Glutamatergic neuron (in vitro differentiated cells): ENCODE results near the gene HES2. TPM values are rescaled to one million over a fixed set of nuclear protein-coding genes. Genes with fewer than 3 reads are reported as not detected.
"Not testable (repeated sequence)": the region's sequence is repeated elsewhere in the genome, so short reads cannot be mapped to it uniquely, and the experiment has no call there.

ENCODE experiments used
- DNase-seq: peaks from one replicate; pipeline ENCODE4 v3.0.0; 2022
- H3K27ac Mint-ChIP-seq: one replicate; pipeline ENCODE4 v1.8.0; 2020; ENCODE audit warnings: mild to moderate bottlenecking, mixed read lengths, inconsistent platforms; ENCODE audit not compliant: unreplicated experiment
- H3K27me3 Mint-ChIP-seq: one replicate; pipeline ENCODE4 v1.8.0; 2020; ENCODE audit warnings: mild to moderate bottlenecking, moderate library complexity, mixed read lengths, inconsistent platforms; ENCODE audit not compliant: unreplicated experiment
- H3K36me3 Mint-ChIP-seq: one replicate; pipeline ENCODE4 v1.8.0; 2020; ENCODE audit warnings: mild to moderate bottlenecking, mixed read lengths, inconsistent platforms; ENCODE audit not compliant: unreplicated experiment
- H3K4me1 Mint-ChIP-seq: one replicate; pipeline ENCODE4 v1.8.0; 2020; ENCODE audit warnings: mild to moderate bottlenecking, low read depth, mixed read lengths, inconsistent platforms; ENCODE audit not compliant: unreplicated experiment
- H3K4me3 Mint-ChIP-seq: one replicate; pipeline ENCODE4 v1.8.0; 2020; ENCODE audit warnings: mild to moderate bottlenecking, mixed read lengths, inconsistent platforms; ENCODE audit not compliant: unreplicated experiment
- H3K9me3 Mint-ChIP-seq: one replicate; pipeline ENCODE4 v1.8.0; 2020; ENCODE audit warnings: mild to moderate bottlenecking, moderate library complexity, mixed read lengths, inconsistent platforms; ENCODE audit not compliant: unreplicated experiment
- total RNA-seq: library from RNA; stranded (reverse); fragmentation: NEBNext Ultra II Directional; extraction: Animal tissue kit (Norgen Biotek cat#: 25700); gene quantifications from one replicate; pipeline ENCODE4 v1.2.1, GENCODE V29; 2021; ENCODE audit not compliant: unreplicated experiment
- TF ChIP-seq, protein P1 (sequence below): fragments of 200-600 bp; sonication (generic); IDR thresholded peaks from one replicate; pipeline ENCODE4 v1.5.0; 2021; ENCODE audit not compliant: partially characterized antibody, unreplicated experiment

The HES2 gene
- total RNA-seq, 1 donor from 2014 or later, result 54.6 TPM

DNA sequence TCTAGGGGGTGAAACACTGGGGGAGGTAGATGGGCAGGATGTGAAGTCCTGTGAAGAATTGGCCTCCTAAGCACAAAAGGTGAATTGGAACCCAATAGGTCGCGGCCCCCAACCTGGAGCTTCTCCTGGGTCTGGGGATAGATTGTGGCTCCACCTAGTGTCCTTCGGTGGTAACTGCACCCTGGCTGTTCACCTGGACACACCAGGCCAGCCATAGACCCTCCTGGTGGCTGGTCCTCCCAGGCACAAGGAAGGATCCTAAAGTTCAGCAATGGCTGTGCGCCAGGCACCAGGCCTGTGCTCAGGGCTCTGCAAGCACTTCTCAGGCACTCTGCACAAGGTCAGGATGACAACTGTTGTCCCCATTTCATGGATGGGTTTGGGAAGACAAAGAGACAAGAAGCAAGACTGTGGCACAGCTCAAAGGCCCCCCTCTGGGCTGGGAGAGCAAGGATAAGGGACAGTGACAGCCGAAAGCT is 18.4 kb upstream of the HES2 start:
- Mint-ChIP-seq H3K4me1 (peaks cover 30% of the 10 kb centered on the region), H3K9me3 (peaks cover 1% of the 10 kb centered on the region), H3K27ac (peak overlapping the region; percentile 66), H3K36me3 (no peaks in the 10 kb centered on the region), H3K27me3 (peaks cover 6% of the 10 kb centered on the region), H3K4me3 (peak overlapping the region; percentile 34)
- DNase-seq, result peak; percentile 83
- TF ChIP-seq, protein P1, sequence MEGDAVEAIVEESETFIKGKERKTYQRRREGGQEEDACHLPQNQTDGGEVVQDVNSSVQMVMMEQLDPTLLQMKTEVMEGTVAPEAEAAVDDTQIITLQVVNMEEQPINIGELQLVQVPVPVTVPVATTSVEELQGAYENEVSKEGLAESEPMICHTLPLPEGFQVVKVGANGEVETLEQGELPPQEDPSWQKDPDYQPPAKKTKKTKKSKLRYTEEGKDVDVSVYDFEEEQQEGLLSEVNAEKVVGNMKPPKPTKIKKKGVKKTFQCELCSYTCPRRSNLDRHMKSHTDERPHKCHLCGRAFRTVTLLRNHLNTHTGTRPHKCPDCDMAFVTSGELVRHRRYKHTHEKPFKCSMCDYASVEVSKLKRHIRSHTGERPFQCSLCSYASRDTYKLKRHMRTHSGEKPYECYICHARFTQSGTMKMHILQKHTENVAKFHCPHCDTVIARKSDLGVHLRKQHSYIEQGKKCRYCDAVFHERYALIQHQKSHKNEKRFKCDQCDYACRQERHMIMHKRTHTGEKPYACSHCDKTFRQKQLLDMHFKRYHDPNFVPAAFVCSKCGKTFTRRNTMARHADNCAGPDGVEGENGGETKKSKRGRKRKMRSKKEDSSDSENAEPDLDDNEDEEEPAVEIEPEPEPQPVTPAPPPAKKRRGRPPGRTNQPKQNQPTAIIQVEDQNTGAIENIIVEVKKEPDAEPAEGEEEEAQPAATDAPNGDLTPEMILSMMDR, result peak; percentile 96

GRCh38 chr1:6437012-6437700 is 17.4 kb upstream of the HES2 start:
- not testable (repeated sequence) for H3K27me3 Mint-ChIP-seq, H3K27ac Mint-ChIP-seq, H3K9me3 Mint-ChIP-seq, H3K36me3 Mint-ChIP-seq, H3K4me3 Mint-ChIP-seq, DNase-seq
- H3K4me1 Mint-ChIP-seq, result peaks cover 30% of the 10 kb centered on the region

GRCh38 chr1:6436277-6436676 is 16.6 kb upstream of the HES2 start:
- not testable (repeated sequence) for H3K36me3 Mint-ChIP-seq, H3K9me3 Mint-ChIP-seq, DNase-seq, H3K27me3 Mint-ChIP-seq, H3K4me3 Mint-ChIP-seq, H3K27ac Mint-ChIP-seq
- H3K4me1 Mint-ChIP-seq, result peaks cover 30% of the 10 kb centered on the region

DNA sequence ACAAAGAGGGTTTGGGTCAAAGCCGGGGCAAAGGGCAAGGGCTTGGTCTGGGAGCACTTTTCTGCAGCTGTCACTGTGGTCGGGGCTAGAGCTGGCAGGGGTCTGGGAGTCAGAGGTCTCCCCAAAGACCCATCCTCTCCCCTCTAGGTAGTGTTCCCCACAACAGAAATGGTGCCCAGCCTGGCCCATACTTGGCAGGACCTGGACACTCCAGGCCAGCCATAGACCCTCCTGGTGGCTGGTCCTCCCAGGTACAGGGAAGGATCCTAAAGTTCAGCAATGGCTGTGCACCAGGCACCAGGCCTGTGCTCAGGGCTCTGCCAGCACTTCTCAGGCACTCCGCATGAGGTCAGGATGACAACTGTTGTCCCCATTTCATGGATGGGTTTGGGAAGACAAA is 15.8 kb upstream of the HES2 start:
- no peak overlapping the region for H3K4me3 Mint-ChIP-seq
- no peak for DNase-seq
- H3K9me3 Mint-ChIP-seq, result peaks cover 1% of the 10 kb centered on the region
- no peaks in the 10 kb centered on the region for H3K36me3 Mint-ChIP-seq
- peaks cover 8% of the 10 kb centered on the region for H3K27me3 Mint-ChIP-seq
- TF ChIP-seq, protein P1, result no peak
- H3K27ac Mint-ChIP-seq, result no peak overlapping the region
- H3K4me1 Mint-ChIP-seq, result peaks cover 32% of the 10 kb centered on the region

DNA sequence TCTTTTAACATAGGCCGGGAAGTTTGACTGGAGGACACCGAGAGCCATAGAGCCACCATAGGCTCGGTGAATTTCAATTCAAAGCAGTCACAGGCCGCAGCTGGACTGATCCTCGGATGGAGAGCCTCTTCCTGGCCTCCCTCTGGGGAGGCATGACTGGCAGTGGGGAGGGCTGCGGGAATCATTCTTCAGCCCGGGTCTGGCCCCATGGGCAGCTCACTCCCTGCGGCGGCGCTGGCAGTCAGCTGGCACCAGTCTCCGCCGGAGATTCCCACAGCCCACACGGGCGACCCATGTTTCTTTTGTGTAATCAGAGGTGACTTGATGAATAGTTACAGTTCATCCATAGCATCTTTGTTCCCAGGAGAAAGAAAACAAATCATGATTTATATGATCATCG is 15.4 kb upstream of the HES2 start:
- Mint-ChIP-seq H3K36me3 (no peaks in the 10 kb centered on the region), H3K4me3 (no peak overlapping the region), H3K9me3 (peaks cover 1% of the 10 kb centered on the region), H3K4me1 (peaks cover 35% of the 10 kb centered on the region), H3K27me3 (peaks cover 9% of the 10 kb centered on the region), H3K27ac (peak overlapping the region; percentile 66)
- TF ChIP-seq, protein P1, result no peak
- no peak for DNase-seq

- DNase-seq, result no peak
- Mint-ChIP-seq H3K36me3 (no peaks in the 10 kb centered on the region), H3K4me3 (peak overlapping the region; percentile 21), H3K27ac (peak overlapping the region; percentile 66), H3K9me3 (peaks cover 1% of the 10 kb centered on the region), H3K4me1 (peaks cover 33% of the 10 kb centered on the region), H3K27me3 (peaks cover 6% of the 10 kb centered on the region)
- TF ChIP-seq, protein P1, result no peak
Observed at GRCh38 chr1:6434186-6434585, 14.5 kb upstream of the HES2 start.

DNA sequence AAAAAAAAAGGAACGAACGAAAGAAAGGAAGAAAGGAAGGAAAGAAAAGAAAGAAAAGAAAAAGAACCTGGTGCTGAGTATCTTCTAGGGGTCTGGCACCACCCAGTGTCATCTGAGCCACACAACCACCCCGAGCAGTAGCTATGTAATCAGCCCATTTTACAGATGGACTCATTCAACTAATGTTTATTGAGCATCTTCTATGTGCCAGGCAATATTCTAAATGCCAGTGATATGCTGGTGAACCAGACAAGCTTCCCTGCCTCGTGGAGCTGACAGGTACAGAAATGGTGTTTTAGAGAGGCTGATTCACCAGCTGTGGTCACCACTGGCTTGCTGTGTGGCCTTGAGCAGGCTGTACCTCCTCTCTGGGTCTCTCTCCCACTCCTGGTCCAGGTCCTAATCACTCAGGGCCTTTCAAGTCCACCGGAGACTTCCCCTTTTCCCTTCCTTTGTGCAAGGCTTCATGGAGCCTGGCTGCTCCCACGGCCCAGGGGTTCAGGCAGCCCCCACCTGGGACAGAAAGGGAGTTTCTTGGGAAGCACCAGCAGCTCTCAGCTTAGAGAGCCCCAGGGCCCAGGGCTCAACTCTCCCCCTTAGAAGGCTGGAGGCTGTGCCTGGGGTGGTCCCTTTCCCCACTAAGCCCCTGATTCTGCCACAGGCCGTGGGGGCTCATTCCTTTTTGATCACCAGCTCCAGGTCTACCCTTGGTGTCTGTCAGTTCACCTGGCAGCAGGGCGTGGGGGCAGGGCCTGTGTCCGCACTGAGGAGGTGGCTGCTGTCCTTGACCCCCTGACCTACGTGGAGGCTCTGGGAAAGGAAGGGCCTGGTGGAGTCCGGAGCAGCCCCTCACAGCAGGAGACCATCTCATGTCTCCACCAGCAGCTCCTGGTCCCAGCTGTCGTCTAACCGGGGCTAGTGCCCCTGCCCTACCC is 12.2 kb upstream of the HES2 start:
- H3K4me1 Mint-ChIP-seq, result peaks cover 26% of the 10 kb centered on the region
- H3K27ac Mint-ChIP-seq, DNase-seq, H3K9me3 Mint-ChIP-seq, H3K4me3 Mint-ChIP-seq, H3K27me3 Mint-ChIP-seq, H3K36me3 Mint-ChIP-seq: not testable (repeated sequence)
